GM18505 (cell line): ENCODE data around the gene BICD1.

ENCODE experiments used
- ATAC-seq: cut with Tn5 transposase; IDR thresholded peaks from one replicate; pipeline ENCODE4 v1.9.1; 2021; ENCODE audit not compliant: unreplicated experiment
- POLR2A ChIP-seq: IDR thresholded peaks from 4 replicates; pipeline ENCODE4 v1.6.1; 2011; ENCODE audit warnings: borderline replicate concordance; ENCODE audit not compliant: insufficient read depth, insufficient read length; ENCODE audit errors: extremely low read depth

BICD1 gene

DNA sequence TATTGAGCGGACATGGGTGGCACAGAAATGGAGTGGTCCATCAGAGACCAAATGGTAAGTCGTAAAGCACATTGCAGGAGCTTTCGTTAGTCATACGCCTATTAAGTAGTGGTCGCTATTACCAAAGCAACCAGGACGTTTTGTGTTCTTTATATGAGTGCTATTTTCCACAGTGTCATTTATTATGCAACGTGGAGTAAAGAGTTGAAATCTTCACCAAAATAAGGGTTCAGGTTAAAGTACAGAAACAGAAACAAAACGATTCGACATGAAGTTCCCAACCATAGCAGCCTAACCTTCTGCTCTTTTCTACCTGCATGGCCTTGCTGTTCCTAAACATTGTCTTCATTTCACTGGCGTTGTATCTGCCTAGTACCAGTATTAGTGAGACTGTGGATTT, 272.6 kb downstream of the BICD1 start:
- no peak for ATAC-seq
- TF ChIP-seq POLR2A = no peak

DNA sequence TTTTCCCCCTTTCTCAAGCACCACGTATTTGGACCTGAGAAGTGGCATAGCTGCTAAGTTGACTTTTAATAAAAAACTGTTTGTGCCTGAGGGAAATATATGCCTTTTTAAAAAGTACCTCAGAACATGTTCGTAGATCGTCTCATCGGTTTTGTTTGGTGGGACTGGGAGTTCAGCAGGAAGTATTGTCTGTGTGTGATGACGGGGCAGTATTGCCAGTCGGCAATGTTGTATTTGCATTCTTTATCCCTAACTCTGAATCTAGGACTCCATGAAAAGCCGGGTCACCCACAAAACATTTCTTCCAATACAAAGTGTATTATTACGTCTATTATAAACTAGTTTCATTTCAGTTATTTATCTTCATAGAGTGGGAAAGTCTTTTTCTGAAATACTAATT, 273.0 kb downstream of the BICD1 start:
- TF ChIP-seq POLR2A = no peak
- ATAC-seq = no peak

DNA sequence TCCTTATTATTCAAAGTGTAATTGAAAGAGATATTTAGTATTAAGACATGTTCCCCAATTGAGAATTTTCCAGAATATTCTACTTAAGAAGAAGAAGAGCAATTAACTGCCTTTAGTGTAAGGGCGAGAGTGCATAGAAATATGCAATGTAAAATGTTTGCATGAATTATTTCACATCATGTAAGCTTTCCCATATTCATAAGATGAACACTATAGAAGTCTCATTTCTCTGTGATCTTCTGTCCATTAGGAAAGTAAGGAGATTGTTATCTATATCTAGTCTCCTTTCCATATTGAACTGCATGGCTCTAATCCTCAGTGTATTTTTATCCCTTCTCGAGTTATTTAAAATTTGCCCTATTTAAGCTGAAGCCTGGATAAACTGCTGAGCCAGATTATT, 275.6 kb downstream of the BICD1 start:
- no peak for TF ChIP-seq POLR2A
- no peak for ATAC-seq

DNA sequence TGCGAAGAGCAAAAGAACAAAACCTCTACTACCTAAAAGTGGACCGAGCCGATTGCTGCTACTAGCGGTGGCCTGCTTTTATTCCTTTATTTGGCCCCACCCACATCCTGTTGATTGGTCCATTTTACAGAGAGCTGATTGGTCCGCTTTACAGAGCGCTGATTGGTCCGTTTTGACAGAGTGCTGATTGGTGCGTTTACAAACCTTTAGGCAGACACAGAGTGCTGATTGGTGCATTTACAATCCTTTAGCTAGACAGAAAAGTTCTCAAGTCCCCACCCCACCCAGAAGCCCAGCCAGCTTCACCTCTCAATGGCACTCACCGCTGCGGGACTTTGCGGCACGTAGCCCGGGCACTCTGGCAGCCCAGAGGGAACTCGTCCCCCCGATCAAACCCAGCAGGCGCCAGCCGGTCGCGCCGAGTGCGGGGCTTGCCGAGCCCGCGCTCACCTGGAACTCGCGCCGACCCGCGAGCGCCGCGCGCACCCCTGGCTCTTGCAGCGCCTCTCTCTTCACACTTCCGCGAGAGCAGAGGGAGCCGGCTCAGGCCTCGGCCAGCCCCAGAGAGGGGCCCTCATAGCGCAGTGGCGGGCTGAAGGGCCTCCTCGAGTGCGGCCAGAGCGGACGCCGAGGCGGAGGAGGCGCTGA, 284.0 kb downstream of the BICD1 start:
- no peak for TF ChIP-seq POLR2A
- ATAC-seq = no peak

DNA sequence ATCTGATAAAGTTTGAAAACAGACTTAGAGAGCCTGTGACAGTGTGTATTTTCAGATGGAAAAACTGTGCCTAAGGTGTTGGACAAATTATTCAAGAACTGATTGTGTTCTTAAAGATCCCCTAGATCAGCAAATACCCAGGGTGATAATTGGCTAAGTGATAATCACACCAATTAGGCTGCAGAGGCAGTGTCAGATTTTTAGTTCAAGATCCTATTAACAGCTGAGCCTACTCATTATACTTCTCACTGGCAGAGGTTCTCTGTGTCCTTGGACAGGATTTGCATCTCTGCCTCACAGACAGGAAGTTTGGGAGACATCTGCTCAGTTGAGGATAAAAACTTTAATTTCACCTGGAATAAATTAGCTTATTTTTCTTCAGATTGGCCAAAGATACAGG, 288.4 kb downstream of the BICD1 start:
- TF ChIP-seq POLR2A = no peak
- no peak for ATAC-seq

DNA sequence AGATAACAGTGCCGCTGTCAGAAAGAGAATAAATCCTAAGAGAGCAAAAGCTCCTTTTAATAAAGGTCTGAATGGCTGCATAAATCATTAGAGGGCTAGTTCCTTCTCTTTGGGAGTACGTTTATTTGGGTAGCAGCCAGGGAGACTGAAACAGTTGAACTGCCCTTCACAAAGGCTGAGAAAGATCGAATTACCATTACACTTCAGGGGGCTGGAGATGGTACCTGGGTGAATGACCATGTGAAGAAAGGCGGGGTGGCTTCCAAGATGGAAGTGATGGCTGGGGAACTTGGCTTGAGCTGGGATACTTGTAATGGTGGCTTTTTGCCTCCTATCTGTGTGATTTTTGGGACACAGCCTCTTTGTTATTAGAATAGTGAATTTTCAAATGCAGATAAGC, 291.0 kb downstream of the BICD1 start:
- no peak for ATAC-seq
- TF ChIP-seq POLR2A = no peak

DNA sequence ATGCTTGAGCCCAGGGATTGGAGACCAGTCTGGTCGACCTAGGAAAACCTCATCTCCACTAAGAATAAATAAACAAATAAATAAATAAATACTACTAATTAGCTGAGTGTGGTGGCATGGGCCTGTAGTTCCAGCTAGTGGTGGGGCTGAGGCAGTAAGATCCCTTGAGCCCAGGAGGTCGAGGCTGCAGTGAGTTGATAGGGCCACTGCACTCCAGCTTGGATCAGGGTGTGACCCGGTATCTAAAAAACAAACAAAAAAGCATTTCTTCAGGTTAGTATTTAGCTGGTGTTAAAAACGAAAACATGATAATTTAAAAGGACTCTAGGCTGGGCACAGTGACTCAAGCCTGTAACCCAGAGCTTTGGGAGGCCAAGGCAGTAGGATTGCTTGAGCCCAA, 291.5 kb downstream of the BICD1 start:
- no peak for TF ChIP-seq POLR2A
- no peak for ATAC-seq

DNA sequence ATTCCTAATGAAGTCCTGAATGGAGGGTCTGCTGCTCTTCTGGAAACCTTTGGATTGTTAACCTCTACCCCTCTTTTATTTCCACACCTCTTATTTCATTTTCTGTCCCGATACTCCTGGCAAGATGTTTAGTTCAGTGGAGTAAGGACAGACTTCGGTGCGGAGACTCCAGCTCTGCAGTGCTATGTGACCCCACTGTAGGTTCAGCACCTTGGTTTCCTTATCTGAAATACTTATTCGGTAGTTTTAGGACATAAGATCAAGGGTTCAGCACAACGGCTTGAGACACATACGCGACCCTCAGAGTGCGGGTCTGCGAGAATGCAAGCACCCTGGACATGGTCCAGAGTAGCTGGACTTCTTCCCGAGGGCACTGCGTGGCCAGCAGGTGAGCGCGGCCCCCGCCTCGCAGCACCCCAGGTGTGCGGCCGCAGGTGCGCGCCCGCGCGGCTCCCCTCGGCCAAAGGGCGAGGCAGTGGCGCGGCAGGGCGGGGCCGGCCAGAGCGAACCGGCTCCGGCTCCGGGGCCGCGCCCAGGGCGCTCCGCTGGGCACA, 292.2 kb downstream of the BICD1 start:
- TF ChIP-seq POLR2A = no peak
- no peak for ATAC-seq

DNA sequence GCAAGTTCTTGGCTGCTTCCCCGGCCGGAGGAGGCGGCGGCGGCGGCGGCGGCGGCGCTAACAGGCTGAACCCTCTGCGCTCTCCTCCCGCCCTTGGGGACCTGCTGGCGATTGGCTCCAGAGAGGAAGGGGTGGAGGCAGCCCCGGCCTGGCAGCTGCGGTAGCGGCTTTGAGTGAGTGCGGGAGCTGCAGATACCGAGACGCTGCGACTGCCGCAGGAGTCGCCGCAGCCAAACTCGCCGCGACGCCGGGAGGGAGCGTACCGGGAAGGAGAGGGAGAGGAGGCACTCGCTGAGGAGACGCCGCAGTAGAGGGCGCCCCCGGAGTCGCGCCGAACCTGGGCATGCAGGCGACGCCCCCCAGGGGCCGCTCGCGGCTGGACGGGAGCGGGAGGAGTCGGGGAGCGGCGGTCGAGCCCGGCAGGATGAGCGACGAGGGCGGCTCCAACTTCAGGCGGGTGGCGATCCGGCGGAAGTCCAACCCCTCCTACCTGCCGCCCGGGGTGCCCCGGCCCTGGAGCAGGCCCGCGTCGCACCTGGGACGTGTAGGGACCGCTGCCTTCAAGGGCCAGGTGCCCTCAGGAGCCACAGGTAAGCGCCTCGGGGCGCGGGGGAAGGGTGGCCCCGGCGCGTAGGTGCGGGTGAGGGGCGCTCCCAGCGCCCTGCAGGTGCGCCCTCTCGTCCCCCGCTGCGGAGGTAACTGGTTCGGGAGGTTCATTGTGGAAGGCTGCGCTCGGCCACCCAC, 292.9 kb downstream of the BICD1 start, which contains the start of gene FGD4:
TSS of gene FGD4 (plus strand) at position 189 of the 744 bp plus-strand sequence.
- ATAC-seq = peak; percentile 78
- TF ChIP-seq POLR2A = no peak

DNA sequence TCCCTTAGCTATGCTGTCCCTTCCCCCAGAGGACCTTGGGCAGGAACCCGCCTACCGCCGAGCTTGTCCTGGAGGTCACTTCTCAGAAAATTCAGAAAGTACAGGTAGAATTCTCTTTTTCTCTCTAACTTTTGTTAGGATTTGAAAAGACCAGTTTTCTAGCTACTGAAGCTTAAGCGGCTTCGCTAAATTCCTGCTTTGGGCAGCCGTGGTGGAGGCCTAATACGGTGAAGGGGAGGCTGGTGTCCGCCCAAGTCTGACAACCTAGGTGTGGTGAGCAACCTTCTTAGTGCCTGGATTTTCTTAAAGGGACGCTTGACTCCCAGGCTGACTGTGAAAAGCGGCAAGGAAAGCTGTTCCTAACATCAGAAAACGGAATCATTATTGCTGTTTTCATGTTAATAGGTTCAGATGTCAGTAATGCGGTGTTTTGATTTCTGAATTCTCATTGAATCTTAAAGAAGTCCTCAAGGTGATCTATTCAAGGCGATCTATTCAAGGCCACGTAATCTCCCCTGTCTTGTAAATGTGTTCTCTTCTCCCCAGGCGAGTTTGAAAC, 293.5 kb downstream of the BICD1 start:
- no peak for ATAC-seq
- TF ChIP-seq POLR2A = no peak

DNA sequence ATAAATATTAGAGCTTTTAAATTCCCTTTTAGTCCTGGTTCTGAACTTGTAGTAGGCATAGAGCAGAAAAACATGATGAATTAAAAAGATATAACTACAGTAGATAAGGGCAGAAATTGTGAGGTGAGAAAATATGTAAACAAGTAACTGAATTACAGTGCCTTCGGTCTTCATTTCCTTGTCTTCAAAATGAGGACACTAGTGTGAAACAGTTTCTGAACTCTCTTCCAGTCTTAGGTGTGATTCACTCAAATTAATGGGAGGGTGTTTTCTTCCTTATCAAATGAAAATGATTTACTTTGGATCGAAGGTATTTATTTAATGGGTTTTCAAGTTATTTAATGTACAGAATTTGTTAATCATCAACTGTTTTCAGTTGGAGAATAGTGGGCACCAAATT, 294.2 kb downstream of the BICD1 start:
- ATAC-seq = no peak
- TF ChIP-seq POLR2A = no peak

DNA sequence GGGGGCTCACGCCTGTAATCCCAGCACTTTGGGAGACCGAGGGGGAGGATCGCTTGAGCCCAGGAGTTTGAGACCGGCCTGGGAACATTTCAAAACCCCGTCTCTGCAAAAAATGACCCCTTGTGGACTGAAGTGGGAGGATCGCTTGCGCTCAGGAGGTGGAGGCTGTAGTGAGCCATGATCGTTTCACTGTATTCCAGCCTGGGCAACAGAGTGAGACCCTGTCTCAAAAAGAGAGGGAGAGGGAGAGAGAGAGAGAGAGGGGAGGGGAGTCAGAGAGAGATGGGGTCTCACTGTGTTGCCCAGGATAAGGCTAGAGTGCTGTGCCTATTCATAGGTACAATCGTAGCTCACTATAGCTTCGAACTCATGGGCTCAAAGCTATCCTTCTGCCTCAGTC, 295.5 kb downstream of the BICD1 start:
- no peak for ATAC-seq
- TF ChIP-seq POLR2A = no peak

DNA sequence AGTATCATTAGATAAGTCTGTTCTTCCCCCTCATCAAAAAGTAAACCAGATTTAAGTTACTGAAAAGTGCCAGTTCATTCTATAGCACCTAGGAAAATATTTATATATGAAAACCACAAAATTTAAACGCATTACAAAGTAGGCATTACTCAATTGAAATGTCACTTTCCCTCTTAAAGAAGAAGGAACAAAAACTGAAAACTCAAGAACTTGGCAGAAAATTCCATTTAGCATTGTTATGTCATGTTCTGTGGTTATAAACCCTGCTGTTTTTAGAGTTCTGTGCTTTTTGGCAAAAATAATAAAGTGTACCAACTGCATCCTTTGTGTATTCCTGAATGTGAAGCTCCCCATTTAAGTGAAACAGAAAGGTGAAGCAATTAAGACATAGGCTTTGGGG, 296.3 kb downstream of the BICD1 start:
- no peak for ATAC-seq
- no peak for TF ChIP-seq POLR2A

DNA sequence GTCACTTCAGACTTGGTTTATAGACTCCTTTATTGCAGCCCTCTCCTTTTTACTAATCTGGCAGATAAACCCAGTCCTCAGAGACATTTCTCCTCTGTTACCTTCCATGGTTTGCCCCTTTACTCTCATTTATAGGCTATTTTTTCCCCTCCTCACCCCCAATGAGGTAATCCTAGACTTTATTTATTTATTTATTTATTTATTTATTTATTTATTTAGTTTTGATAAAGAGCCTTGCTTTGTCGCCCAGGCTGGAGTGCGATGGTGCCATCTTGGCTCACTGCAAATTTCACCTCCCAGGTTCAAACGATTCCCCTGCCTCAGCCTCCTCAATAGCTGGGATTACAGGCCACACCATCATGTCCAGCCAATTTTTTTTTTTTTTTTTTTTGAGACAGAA, 301.1 kb downstream of the BICD1 start:
- no peak for TF ChIP-seq POLR2A
- ATAC-seq = no peak

DNA sequence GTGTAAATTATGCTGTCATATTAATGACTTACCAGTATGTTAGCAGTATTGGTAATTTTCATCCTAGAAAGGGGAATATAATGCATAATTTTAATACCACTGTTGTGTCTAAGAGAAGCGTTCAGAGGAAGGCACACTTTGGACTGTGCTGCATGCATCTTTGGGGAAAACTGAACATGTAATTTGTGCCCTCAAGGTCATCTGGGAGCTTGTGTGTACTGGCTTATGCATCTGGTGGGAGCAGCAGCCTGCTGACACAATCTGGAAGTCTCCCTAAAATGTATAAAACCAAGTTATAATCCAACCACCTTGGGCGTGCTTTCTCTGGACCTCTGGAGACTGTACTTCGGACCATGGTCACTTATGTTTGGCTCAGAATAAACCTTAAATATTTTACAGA, 306.8 kb downstream of the BICD1 start:
- no peak for TF ChIP-seq POLR2A
- no peak for ATAC-seq

DNA sequence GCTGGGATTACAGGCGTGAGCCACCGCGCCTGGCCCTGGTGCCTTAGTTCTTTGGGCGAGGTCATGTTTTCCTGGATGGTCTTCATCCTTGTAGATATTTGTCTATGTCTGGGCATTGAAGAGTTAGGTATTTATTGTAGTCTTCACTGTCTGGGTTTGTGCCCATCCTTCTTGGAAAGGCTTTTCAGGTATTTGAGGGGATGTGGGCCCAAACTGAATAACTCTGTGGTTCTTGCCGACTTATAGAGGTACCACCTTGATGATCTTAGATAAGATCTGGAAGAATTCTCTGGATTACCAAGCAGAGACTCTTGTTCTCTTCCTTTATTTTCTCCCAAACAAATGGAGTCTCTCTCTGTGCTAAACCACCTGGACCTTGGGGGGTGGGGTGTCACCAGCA, 311.6 kb downstream of the BICD1 start:
- TF ChIP-seq POLR2A = no peak

More for the DNA sequence above, 311.6 kb downstream of the BICD1 start:
- ATAC-seq = no peak
